Natural killer cell treated with Interleukin-12 subunit alpha and Interleukin-12 subunit beta and Interleukin-15 and Interleukin-18, amount 100 ng/mL, for 72 hours (primary cell): ENCODE results near the gene SLC12A5. TPM values are rescaled to one million over a fixed set of nuclear protein-coding genes. Genes with fewer than 3 reads are reported as not detected.
A peak's percentile ranks its signal among the peaks of the same experiment; 100 is the strongest.

ENCODE experiments used
- ATAC-seq, 2 donors: fragments of 150-1000 bp; cut with Tn5 transposase in 1 of 2; sonication (Bioruptor Pico), chemical (Tn5 transposase) in 1 of 2; 2 replicates each; pipeline ENCODE4 v1.10.0; 2021
- DNase-seq: peaks from one replicate; pipeline ENCODE4 v3.0.0; 2022; ENCODE audit warnings: low spot score
- H3K27ac Mint-ChIP-seq, 2 donors: 1 replicate in 1 of 2; 2 replicates in 1 of 2; pipeline ENCODE4 v1.8.0; 2022; ENCODE audit warnings: mixed read lengths in 2 of 2, mild to moderate bottlenecking in 1 of 2, moderate library complexity in 1 of 2
- H3K27me3 Mint-ChIP-seq, 2 donors: 1 replicate in 1 of 2; 2 replicates in 1 of 2; pipeline ENCODE4 v1.8.0; 2022; ENCODE audit warnings: mixed read lengths in 2 of 2
- H3K36me3 Mint-ChIP-seq: one replicate; pipeline ENCODE4 v1.8.0; 2022; ENCODE audit warnings: mixed read lengths
- H3K4me1 Mint-ChIP-seq, 2 donors: 1 replicate in 1 of 2; 2 replicates in 1 of 2; pipeline ENCODE4 v1.8.0; 2022; ENCODE audit warnings: low read depth in 2 of 2, mixed read lengths in 2 of 2, mild to moderate bottlenecking in 1 of 2
- H3K4me3 Mint-ChIP-seq: one replicate; pipeline ENCODE4 v1.8.0; 2022; ENCODE audit warnings: mixed read lengths
- H3K9me3 Mint-ChIP-seq: 2 replicates; pipeline ENCODE4 v1.8.0; 2022; ENCODE audit warnings: mixed read lengths
- total RNA-seq, 2 donors: library from RNA; stranded (reverse); gene quantifications; one replicate each; pipeline ENCODE4 v1.2.3, GENCODE V29; 2022

SLC12A5 gene
- total RNA-seq, 2 donors from 2014 or later, result not detected

DNA sequence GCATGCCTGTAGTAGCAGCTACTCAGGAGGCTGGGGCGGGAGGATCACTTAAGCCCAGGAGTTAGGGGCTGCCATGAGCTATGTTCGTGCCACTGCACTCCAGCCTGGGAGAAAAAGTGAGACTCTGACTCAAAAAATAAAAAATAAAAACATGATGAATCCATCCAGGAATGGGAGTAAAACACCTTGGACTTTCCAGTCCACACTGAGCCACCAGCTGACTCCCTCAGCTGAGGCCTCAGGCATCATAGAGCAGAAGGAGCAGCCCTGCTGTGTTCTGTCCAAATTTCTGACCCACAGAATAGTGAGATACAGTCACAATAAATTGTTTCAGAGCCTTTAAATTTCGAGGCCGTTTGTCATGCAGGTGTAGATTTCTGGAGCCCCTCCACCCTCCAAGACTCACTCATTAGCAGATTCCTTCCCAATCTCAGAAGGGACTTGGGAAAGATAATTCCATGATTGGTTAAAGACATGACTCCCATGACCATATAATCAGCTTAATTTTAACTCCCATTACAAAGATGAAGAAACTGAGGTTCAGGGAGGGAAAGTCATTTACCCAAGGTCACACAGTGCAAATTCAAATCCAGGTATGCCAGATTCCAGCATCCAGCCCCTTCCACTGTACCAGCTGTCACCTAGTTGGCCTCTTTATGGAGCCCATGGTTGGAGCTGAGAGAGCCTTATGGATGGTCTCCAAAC, 29.3 kb upstream of the SLC12A5 start:
- H3K4me3 Mint-ChIP-seq, result no peak overlapping the region
- peak overlapping the region in 1 of 2 donors; percentile 47 for H3K27ac Mint-ChIP-seq
- peaks cover 26 to 32% of the 10 kb centered on the region in 2 donors for H3K4me1 Mint-ChIP-seq
- no peaks in the 10 kb centered on the region for H3K36me3 Mint-ChIP-seq
- DNase-seq, result no peak
- H3K27me3 Mint-ChIP-seq, result peaks cover 0 to 13% of the 10 kb centered on the region in 2 donors
- ATAC-seq, result no peak
- H3K9me3 Mint-ChIP-seq, result no peaks in the 10 kb centered on the region

DNA sequence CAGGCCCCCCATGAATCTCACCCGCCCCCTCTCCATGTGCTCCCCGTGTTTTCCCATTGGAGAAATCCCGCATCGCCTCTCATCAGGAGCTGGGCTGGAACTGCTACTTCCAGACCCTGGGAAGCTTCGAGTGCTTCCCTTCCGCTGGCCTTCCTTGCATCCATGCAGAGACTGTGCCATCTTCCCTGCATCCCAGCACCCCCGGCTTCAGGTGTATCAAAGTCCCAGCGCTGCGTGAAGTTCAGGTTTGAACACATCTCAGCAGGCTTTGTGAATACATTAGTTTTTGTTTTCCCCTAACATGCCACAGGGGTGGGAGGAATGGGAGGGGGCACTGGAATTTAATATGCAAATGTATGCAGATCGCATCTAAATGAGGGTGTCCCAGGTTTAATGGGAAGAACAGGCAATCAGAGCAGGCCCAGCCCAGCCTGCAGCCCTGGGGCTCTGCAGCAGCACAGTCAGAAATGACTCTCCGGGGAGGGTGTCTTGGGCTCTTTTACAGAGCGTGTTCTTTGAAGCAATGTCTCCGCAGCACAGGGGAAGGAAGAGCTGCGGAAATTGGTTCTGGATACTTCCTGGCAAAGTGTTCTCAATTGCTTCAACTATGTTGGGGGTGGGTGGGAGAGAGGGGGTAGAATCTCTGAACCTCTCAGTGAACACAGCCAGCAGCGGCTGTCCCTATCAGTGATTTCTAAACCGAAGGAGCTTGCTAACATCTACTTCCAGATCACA, 28.6 kb upstream of the SLC12A5 start:
- Mint-ChIP-seq H3K36me3 (no peaks in the 10 kb centered on the region), H3K4me1 (peaks cover 27 to 33% of the 10 kb centered on the region in 2 donors), H3K9me3 (no peaks in the 10 kb centered on the region), H3K27me3 (peaks cover 0 to 10% of the 10 kb centered on the region in 2 donors), H3K27ac (no peak overlapping the region), H3K4me3 (no peak overlapping the region)
- ATAC-seq (no peak), DNase-seq (no peak)

DNA sequence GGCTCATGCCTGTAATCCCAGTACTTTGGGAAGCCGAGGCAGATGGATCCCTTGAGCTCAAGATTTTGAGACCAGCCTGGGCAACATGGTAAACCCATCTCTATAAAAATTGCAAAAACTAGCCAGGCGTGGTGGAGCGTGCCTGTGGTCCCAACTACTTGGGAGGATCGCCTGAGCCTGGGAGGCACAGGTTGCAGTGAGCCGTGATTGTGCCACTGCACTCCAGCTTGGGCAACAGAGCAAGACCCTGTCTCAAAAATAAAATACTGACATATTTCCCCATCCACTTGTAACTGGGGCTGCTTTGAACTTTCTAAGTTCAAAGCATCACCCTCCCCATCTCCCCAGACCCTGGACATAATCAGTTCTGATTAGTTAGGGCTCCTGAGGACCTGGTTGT, 27.5 kb upstream of the SLC12A5 start:
- DNase-seq, result no peak
- H3K36me3 Mint-ChIP-seq, result no peaks in the 10 kb centered on the region
- no peak overlapping the region for H3K4me3 Mint-ChIP-seq
- H3K4me1 Mint-ChIP-seq, result peaks cover 38% of the 10 kb centered on the region in 2 donors
- ATAC-seq, result no peak
- peaks cover 0 to 10% of the 10 kb centered on the region in 2 donors for H3K27me3 Mint-ChIP-seq
- H3K27ac Mint-ChIP-seq, result peak overlapping the region in 1 of 2 donors; percentile 39
- no peaks in the 10 kb centered on the region for H3K9me3 Mint-ChIP-seq

DNA sequence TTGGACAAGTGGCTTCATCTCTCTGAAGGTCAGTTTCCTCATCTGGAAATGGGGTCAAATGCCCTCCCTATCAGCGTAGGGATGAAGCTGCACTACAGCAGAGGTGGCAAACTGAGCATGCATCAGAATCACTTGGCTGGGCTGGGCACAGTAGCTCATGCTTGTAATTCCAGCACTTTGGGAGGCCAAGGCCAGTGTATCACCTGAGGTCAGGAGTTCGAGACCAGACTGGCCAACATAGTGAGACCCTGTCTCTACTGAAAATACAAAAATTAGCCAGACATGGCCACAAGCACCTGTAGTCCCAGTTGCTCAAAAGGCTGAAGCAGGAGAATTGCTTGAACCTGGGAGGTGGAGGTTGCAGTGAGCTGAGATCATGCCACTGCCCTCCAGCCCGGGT, 27.0 kb upstream of the SLC12A5 start:
- Mint-ChIP-seq H3K9me3 (no peaks in the 10 kb centered on the region), H3K4me1 (peaks cover 41 to 43% of the 10 kb centered on the region in 2 donors), H3K27ac (peak overlapping the region in 1 of 2 donors; percentile 39), H3K27me3 (peaks cover 0 to 10% of the 10 kb centered on the region in 2 donors), H3K36me3 (no peaks in the 10 kb centered on the region), H3K4me3 (no peak overlapping the region)
- DNase-seq (no peak), ATAC-seq (no peak)

DNA sequence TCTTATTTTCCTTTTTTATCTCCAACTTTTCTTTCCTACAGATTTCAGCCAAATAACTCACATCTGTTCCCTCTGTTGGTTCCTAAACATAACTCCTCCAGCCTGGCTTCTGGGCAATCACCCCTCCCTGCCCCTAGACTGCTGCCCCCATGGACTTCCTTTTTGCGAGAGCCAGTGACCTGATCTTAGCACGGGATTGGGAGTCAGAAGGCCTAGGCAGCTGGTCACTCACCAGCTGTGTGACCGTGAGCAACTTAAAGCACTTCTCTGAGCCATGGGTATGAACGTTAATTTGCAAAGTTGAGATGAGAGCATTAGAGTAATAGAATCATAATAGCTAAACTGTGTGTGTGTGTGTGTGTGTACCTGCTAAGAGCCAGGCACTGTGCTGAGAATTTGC, 24.8 kb upstream of the SLC12A5 start:
- H3K4me3 Mint-ChIP-seq, result peak overlapping the region; percentile 81
- H3K4me1 Mint-ChIP-seq, result peaks cover 52 to 55% of the 10 kb centered on the region in 2 donors
- no peak for ATAC-seq
- H3K27me3 Mint-ChIP-seq, result peaks cover 5% of the 10 kb centered on the region in 2 donors
- no peaks in the 10 kb centered on the region for H3K9me3 Mint-ChIP-seq
- H3K36me3 Mint-ChIP-seq, result no peaks in the 10 kb centered on the region
- H3K27ac Mint-ChIP-seq, result peak overlapping the region; percentile 84 to 89
- DNase-seq, result no peak

DNA sequence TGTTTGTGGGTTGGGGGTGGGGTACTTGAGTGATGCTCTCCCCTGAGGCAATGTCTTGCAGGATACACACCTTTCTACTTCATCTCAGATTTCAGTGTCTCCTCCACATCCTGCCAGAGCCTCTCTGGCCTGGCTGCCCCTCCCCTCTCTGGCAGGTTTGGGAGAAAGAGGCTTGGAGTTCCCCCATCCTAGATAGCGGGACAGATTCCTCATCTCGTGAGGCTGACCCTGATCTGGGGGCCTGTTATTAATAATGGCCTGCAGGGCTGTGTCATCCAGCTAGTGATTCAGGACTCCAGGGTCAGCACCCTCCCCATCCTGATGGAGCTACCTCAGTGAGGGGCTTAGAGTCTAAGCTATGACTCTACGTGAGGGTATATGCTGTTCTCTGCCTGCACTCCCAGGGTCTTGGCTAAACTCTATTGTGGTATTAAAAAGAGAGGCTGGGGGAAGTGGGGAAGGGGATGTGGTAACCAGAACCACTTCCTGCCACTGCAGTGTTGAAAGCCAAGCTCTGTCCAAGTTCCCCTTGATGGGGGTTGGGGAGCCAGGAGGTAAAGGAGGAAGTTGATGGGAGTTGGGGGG, 24.0 kb upstream of the SLC12A5 start:
- Mint-ChIP-seq H3K4me1 (peaks cover 54 to 60% of the 10 kb centered on the region in 2 donors), H3K27ac (peak overlapping the region; percentile 84 to 89), H3K36me3 (no peaks in the 10 kb centered on the region), H3K9me3 (no peaks in the 10 kb centered on the region), H3K27me3 (peaks cover 7 to 10% of the 10 kb centered on the region in 2 donors), H3K4me3 (peak overlapping the region; percentile 81)
- no peak for DNase-seq
- ATAC-seq, result peak; percentile 70 to 86

DNA sequence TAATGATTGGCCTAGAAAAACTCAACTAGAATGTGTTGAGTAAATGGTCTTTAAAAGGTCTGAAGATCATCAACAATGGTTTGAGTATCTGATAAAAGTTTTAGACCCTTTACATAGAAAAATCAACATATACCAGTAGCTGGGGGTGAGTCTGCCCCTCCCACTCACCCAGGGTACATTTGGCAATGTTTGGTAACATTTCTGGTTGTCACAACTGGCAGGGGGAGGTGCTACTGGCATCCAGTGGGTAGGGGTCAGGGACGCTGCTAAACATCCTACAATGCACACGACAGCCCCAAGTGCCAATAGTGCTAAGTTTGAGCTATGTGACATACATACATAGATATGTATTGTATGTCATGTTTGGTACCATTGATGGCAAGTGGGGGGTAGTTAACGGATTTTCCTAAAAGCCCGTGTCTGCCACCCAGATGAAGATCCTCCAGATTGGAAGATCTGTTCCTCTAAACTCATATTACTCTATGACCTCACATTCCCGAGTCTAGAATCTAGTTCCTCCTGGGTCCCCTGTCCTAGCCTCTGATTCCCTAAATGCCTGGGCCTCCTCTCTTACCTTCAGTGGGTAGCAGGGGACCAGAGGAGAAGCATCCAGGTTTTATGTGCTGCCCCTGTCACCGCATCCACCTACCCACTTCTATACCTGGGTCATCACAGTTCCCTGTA, 22.9 kb upstream of the SLC12A5 start:
- no peaks in the 10 kb centered on the region for H3K36me3 Mint-ChIP-seq
- DNase-seq (no peak), ATAC-seq (no peak)
- H3K4me1 Mint-ChIP-seq, result peaks cover 60 to 71% of the 10 kb centered on the region in 2 donors
- H3K4me3 Mint-ChIP-seq, result peak overlapping the region; percentile 81
- H3K27ac Mint-ChIP-seq, result peak overlapping the region; percentile 84 to 89
- H3K9me3 Mint-ChIP-seq, result no peaks in the 10 kb centered on the region
- peaks cover 16 to 22% of the 10 kb centered on the region in 2 donors for H3K27me3 Mint-ChIP-seq

DNA sequence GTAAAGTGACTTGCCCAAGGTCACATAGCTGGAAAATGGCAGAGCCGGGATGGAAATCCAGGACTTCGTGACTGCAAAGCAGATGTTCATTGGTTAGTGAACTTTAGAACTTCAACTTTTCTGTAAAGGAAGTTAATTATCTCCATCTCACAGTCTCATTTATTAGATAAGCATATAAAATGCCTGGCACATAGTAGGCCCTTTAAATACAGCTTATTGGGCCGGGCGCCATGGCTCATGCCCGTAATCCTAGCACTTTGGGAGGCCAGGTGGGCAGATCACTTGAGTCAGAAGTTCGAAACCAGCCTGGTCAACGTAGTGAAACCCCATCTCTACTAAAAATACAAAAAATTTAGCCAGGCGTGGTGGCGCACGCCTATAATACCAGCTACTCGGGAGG, 22.1 kb upstream of the SLC12A5 start:
- peaks cover 2% of the 10 kb centered on the region for H3K9me3 Mint-ChIP-seq
- peaks cover 5% of the 10 kb centered on the region for H3K36me3 Mint-ChIP-seq
- no peak for ATAC-seq
- H3K4me1 Mint-ChIP-seq, result peaks cover 68 to 79% of the 10 kb centered on the region in 2 donors
- no peak overlapping the region for H3K4me3 Mint-ChIP-seq
- peaks cover 24 to 30% of the 10 kb centered on the region in 2 donors for H3K27me3 Mint-ChIP-seq
- H3K27ac Mint-ChIP-seq, result peak overlapping the region in 1 of 2 donors; percentile 84
- DNase-seq, result no peak

DNA sequence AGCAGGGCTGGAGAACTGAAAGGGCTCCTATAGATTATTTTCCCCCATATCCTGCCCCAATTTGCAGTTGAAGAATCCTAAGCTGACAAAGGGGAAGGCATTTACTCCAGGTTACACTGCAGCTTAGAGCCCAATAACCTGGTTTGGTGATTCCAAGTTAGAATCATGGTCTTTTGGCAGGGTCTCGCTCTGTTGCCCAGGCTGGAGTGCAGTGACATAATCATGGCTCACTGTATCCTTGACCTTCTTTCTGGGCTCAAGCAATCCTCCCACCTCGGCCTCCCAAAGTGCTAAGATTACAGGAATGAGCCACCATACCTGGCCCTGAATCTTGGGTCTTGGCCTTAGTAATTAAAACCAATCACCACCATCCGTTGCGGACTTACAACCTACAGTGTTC, 21.3 kb upstream of the SLC12A5 start:
- peaks cover 27 to 36% of the 10 kb centered on the region in 2 donors for H3K27me3 Mint-ChIP-seq
- peak overlapping the region; percentile 69 for H3K4me3 Mint-ChIP-seq
- peaks cover 6% of the 10 kb centered on the region for H3K36me3 Mint-ChIP-seq
- peak overlapping the region; percentile 65 to 81 for H3K27ac Mint-ChIP-seq
- H3K9me3 Mint-ChIP-seq, result peaks cover 2% of the 10 kb centered on the region
- ATAC-seq (no peak), DNase-seq (no peak)
- peaks cover 72 to 81% of the 10 kb centered on the region in 2 donors for H3K4me1 Mint-ChIP-seq

DNA sequence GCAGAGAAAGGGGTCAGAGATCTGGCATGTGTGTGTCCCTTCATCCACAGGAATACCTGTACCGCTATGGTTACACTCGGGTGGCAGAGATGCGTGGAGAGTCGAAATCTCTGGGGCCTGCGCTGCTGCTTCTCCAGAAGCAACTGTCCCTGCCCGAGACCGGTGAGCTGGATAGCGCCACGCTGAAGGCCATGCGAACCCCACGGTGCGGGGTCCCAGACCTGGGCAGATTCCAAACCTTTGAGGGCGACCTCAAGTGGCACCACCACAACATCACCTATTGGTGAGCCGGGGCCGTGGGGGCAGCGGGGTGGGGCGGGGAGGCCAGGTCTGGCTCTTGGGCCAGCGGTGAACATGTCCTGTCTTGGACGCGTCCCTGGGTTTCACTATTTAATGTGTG, 19.2 kb upstream of the SLC12A5 start:
- Mint-ChIP-seq H3K4me1 (peaks cover 66 to 76% of the 10 kb centered on the region in 2 donors), H3K9me3 (peaks cover 2% of the 10 kb centered on the region), H3K36me3 (peaks cover 6% of the 10 kb centered on the region), H3K27me3 (peaks cover 31 to 45% of the 10 kb centered on the region in 2 donors), H3K4me3 (peak overlapping the region; percentile 70), H3K27ac (no peak overlapping the region)
- DNase-seq, result no peak
- no peak for ATAC-seq

DNA sequence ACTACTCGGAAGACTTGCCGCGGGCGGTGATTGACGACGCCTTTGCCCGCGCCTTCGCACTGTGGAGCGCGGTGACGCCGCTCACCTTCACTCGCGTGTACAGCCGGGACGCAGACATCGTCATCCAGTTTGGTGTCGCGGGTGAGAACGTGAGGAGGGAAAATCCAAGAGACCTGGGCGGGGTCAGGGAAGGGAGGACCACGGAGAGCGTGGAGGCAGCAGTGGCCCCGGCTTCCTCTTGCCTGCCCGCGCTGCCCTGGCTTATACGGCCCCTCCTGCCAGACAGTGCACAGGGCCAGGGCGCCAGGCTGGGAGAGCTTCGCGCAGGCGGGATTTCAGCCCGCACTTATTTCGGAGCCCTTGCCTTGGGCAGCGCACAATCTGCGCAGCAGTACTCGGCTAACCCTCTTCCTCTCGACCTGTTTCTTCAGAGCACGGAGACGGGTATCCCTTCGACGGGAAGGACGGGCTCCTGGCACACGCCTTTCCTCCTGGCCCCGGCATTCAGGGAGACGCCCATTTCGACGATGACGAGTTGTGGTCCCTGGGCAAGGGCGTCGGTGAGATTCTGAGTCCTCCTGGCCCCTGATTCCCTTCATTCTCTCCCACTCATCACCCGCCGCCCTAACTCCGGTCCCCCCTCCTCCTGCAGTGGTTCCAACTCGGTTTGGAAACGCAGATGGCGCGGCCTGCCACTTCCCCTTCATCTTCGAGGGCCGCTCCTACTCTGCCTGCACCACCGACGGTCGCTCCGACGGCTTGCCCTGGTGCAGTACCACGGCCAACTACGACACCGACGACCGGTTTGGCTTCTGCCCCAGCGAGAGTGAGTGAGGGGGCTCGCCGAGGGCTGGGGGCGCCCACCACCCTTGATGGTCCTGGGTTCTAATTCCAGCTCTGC, 18.3 kb upstream of the SLC12A5 start:
- H3K9me3 Mint-ChIP-seq, result peaks cover 2% of the 10 kb centered on the region
- H3K27me3 Mint-ChIP-seq, result peaks cover 35 to 53% of the 10 kb centered on the region in 2 donors
- DNase-seq, result no peak
- H3K4me1 Mint-ChIP-seq, result peaks cover 57 to 67% of the 10 kb centered on the region in 2 donors
- peak; percentile 64 to 70 for ATAC-seq
- peak overlapping the region; percentile 70 for H3K4me3 Mint-ChIP-seq
- peak overlapping the region in 1 of 2 donors; percentile 29 for H3K27ac Mint-ChIP-seq
- H3K36me3 Mint-ChIP-seq, result peaks cover 6% of the 10 kb centered on the region

DNA sequence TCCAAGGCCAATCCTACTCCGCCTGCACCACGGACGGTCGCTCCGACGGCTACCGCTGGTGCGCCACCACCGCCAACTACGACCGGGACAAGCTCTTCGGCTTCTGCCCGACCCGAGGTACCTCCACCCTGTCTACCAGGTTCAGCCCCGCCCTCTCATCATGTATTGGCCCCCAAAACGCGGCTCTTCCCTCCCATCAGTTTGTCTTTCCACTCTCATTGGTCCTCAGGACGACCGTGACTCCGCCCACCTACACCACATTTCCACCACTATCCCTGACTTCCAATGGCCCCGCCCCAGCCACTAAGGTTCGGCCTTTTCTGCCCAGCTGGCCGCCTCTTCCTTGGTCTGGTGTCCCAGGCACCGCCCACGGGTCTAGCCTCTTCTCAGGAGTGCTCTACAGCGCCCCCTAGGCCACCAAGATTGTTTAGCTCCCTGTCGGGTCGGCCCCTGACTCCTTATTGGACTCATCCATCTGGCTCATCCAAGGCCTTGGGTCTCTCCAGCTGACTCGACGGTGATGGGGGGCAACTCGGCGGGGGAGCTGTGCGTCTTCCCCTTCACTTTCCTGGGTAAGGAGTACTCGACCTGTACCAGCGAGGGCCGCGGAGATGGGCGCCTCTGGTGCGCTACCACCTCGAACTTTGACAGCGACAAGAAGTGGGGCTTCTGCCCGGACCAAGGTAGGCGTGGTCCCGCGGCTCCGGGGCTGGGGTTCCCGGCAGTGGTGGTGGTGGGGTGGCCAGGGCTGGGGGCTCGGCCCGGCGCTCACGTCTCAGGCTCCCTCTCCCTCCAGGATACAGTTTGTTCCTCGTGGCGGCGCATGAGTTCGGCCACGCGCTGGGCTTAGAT, 17.2 kb upstream of the SLC12A5 start:
- H3K9me3 Mint-ChIP-seq, result peaks cover 2% of the 10 kb centered on the region
- H3K36me3 Mint-ChIP-seq, result peaks cover 6% of the 10 kb centered on the region
- peaks cover 49 to 56% of the 10 kb centered on the region in 2 donors for H3K4me1 Mint-ChIP-seq
- peak overlapping the region in 1 of 2 donors; percentile 10 for H3K27ac Mint-ChIP-seq
- no peak for ATAC-seq
- peak overlapping the region; percentile 70 for H3K4me3 Mint-ChIP-seq
- peaks cover 37 to 56% of the 10 kb centered on the region in 2 donors for H3K27me3 Mint-ChIP-seq
- DNase-seq, result no peak
